HepG2 (cell line): Measurements from ENCODE around the gene MAGED4. TPM values are rescaled to one million over a fixed set of nuclear protein-coding genes. Genes with fewer than 3 reads are reported as not detected.

ENCODE experiments used
- ATAC-seq: fragments of 200-7000 bp; cut with Tn5 transposase; 3 replicates; pipeline ENCODE4 v1.9.1; 2020; ENCODE audit warnings: mild to moderate bottlenecking, moderate library complexity
- BruUV-seq: library from RNA; stranded (reverse); fragments of 400-500 nt; replicated peaks from 2 replicates; lab custom pipeline; 2021; lab: Mats Ljungman, UMichigan
- CTCF ChIA-PET: fragments of 300-600 bp; formaldehyde crosslinking; extraction: SDS; loops from one replicate; lab custom pipeline; 2021; ENCODE audit warnings: low total read pairs, inconsistent platforms, low intra/inter-chr PET ratio; lab: Yijun Ruan, JAX
- POLR2A ChIA-PET: fragments of 350-600 bp; sonication (Branson Sonifier 250); formaldehyde crosslinking; loops from one replicate; lab custom pipeline; 2020; ENCODE audit warnings: antibody characterized with exemption, inconsistent platforms; lab: Yijun Ruan, JAX
- DNase-seq: peaks from one replicate; pipeline ENCODE4 v3.0.0-alpha.2; 2015; ENCODE audit warnings: low spot score
- FAIRE-seq: peaks from 3 replicates; lab custom pipeline; 2011; peaks lifted over from hg19 to GRCh38; lab: Jason Lieb, UNC
- H2AFZ ChIP-seq: one replicate; pipeline ENCODE4 v1.6.1; 2011; ENCODE audit warnings: low read length, inconsistent platforms
- H3K27ac ChIP-seq: fragments of 300-600 bp; 3 replicates; pipeline ENCODE4 v1.8.0; 2011; ENCODE audit warnings: mixed run types, mild to moderate bottlenecking, mixed read lengths, low read length, inconsistent platforms; ENCODE audit not compliant: insufficient read depth; ENCODE audit errors: extremely low read length
- H3K27me3 ChIP-seq, 2 experiments: fragments of 200-600 bp in 1 of 2; 2 replicates in 1 of 2; 3 replicates in 1 of 2; pipeline versions ENCODE4 v1.6.0 to v1.8.0; 2011; ENCODE audit warnings: low read length in 2 of 2, mild to moderate bottlenecking in 2 of 2, moderate library complexity in 2 of 2, inconsistent platforms in 1 of 2; ENCODE audit not compliant: insufficient read depth in 2 of 2, control insufficient read depth in 1 of 2
- H3K36me3 ChIP-seq, 2 experiments: fragments of 200-600 bp in 1 of 2; replicated peaks in 1 of 2; 2 replicates in 1 of 2; 3 replicates in 1 of 2; pipeline versions ENCODE4 v1.5.1 to v1.8.0; 2011; ENCODE audit warnings: low read length in 2 of 2, inconsistent platforms in 1 of 2; ENCODE audit not compliant: insufficient read depth in 2 of 2, control insufficient read depth in 1 of 2
- H3K4me1 ChIP-seq: 2 replicates; pipeline ENCODE4 v1.5.1; 2012; ENCODE audit warnings: low read length, inconsistent platforms; ENCODE audit not compliant: insufficient read depth
- H3K4me2 ChIP-seq: 2 replicates; pipeline ENCODE4 v1.6.0; 2011; ENCODE audit warnings: low read depth, low read length, inconsistent platforms
- H3K4me3 ChIP-seq, 3 experiments: fragments of 200-600 bp in 1 of 3; sonication (generic), shearing (Covaris generic) in 1 of 3; replicated peaks in 1 of 3; 2 replicates each; pipeline ENCODE4 v1.5.1; 2011 to 2016; ENCODE audit warnings: low read length in 3 of 3, inconsistent platforms in 2 of 3, low read depth in 2 of 3, mild to moderate bottlenecking in 2 of 3, control low read depth in 1 of 3, mixed read lengths in 1 of 3; ENCODE audit not compliant: insufficient read depth in 1 of 3
- H3K79me2 ChIP-seq: one replicate; pipeline ENCODE4 v1.6.1; 2011; ENCODE audit warnings: low read length, inconsistent platforms; ENCODE audit not compliant: insufficient read depth
- H3K9ac ChIP-seq: 2 replicates; pipeline ENCODE4 v1.6.0; 2011; ENCODE audit warnings: mild to moderate bottlenecking, low read depth, low read length, inconsistent platforms; ENCODE audit not compliant: insufficient read depth
- H3K9me3 ChIP-seq: 2 replicates; pipeline ENCODE4 v1.5.1; 2012; ENCODE audit warnings: mild to moderate bottlenecking, low read length
- H4K20me1 ChIP-seq: 2 replicates; pipeline ENCODE4 v1.6.0; 2011; ENCODE audit warnings: inconsistent platforms, mild to moderate bottlenecking, low read length, moderate library complexity; ENCODE audit not compliant: insufficient read depth
- ATF7 ChIP-seq, 2 experiments: fragments of 450-650 bp in 1 of 2; sonication (generic) in 1 of 2; formaldehyde crosslinking in 1 of 2; IDR thresholded peaks; 2 replicates each; pipeline versions ENCODE4 v1.4.0 to v1.6.1; 2016 to 2020; ENCODE audit warnings: antibody characterized with exemption in 1 of 2, mild to moderate bottlenecking in 1 of 2, missing genetic modification reagents in 1 of 2
- BCL3 ChIP-seq: sonication (generic); formaldehyde crosslinking; IDR thresholded peaks from 2 replicates; pipeline ENCODE4 v1.5.1; 2020; ENCODE audit warnings: mild to moderate bottlenecking, missing genetic modification reagents, moderate library complexity
- CREB3 ChIP-seq: sonication (generic); formaldehyde crosslinking; IDR thresholded peaks from 2 replicates; pipeline ENCODE4 v1.5.0; 2020; ENCODE audit warnings: missing genetic modification reagents
- ELK4 ChIP-seq: sonication (generic); formaldehyde crosslinking; IDR thresholded peaks from 2 replicates; pipeline ENCODE4 v1.9.0; 2021; ENCODE audit warnings: missing genetic modification reagents, borderline replicate concordance
- FOXK2 ChIP-seq: fragments of 450-650 bp; IDR thresholded peaks from 2 replicates; pipeline ENCODE4 v1.6.1; 2016
- MNT ChIP-seq: fragments of 450-650 bp; IDR thresholded peaks from 2 replicates; pipeline ENCODE4 v1.6.1; 2016
- RBM22 ChIP-seq: fragments of 200-400 bp; formaldehyde crosslinking; optimal IDR thresholded peaks from 2 replicates; pipeline ENCODE3; 2017; ENCODE audit warnings: mild to moderate bottlenecking, low read length, moderate library complexity
- SIN3A ChIP-seq: IDR thresholded peaks from 2 replicates; pipeline ENCODE4 v1.6.1; 2011; ENCODE audit warnings: low read depth, mild to moderate bottlenecking, control low read depth, low read length, borderline replicate concordance
- XBP1 ChIP-seq: sonication (generic); formaldehyde crosslinking; IDR thresholded peaks from 2 replicates; pipeline ENCODE4 v1.5.0; 2020; ENCODE audit warnings: missing genetic modification reagents
- ZBTB14 ChIP-seq: sonication (generic); formaldehyde crosslinking; IDR thresholded peaks from 2 replicates; pipeline ENCODE4 v1.4.0; 2020; ENCODE audit warnings: missing genetic modification reagents
- ZBTB20 ChIP-seq: sonication (generic); formaldehyde crosslinking; IDR thresholded peaks from 2 replicates; pipeline ENCODE4 v1.8.1; 2023; ENCODE audit warnings: missing genetic modification reagents, low read depth, mild to moderate bottlenecking, borderline replicate concordance
- ZBTB39 ChIP-seq: sonication (generic); formaldehyde crosslinking; IDR thresholded peaks from 2 replicates; pipeline ENCODE4 v1.5.0; 2020; ENCODE audit warnings: missing genetic modification reagents
- ZNF30 ChIP-seq: sonication (generic); formaldehyde crosslinking; IDR thresholded peaks from 2 replicates; pipeline ENCODE4 v1.5.0; 2020; ENCODE audit warnings: mild to moderate bottlenecking, missing genetic modification reagents
- ZNF629 ChIP-seq: sonication (generic); formaldehyde crosslinking; conservative IDR thresholded peaks from 2 replicates; pipeline ENCODE4 v1.5.0; 2020; ENCODE audit warnings: missing genetic modification reagents
- ZNF790 ChIP-seq: sonication (generic); formaldehyde crosslinking; IDR thresholded peaks from 2 replicates; pipeline ENCODE4 v1.8.0; 2022; ENCODE audit warnings: missing genetic modification reagents, mild to moderate bottlenecking, borderline replicate concordance
- ZSCAN12 ChIP-seq: sonication (generic); formaldehyde crosslinking; IDR thresholded peaks from 2 replicates; pipeline ENCODE4 v1.9.0; 2021; ENCODE audit warnings: mild to moderate bottlenecking, missing genetic modification reagents
- WGBS: methylation state at CpG from one replicate; pipeline ENCODE4 v1.1.6; 2017; ENCODE audit warnings: low lambda C conversion rate; 5-methylcytosine and 5-hydroxymethylcytosine counted together
- in situ Hi-C: cut with HindIII; loops from 2 replicates; pipeline ENCODE4 v1.10.0; 2017; ENCODE audit warnings: low pct_unique_long_range_greater_than_20kb; ENCODE audit not compliant: extremely low pct_ligation_motif_present
- intact Hi-C: fragments of 100-400 bp; cut with micrococcal nuclease; formaldehyde crosslinking; loops from one replicate; pipeline ENCODE4 v1.10.0; 2022; ENCODE audit not compliant: unreplicated experiment
- polyA plus RNA-seq, 8 experiments: library from polyadenylated mRNA; depleted of rRNA in 3 of 8; stranded (reverse) in 7 of 8; unstranded in 1 of 8; fragments of >200 nt; fragmentation: Illumina TruSeq in 4 of 8; extraction: Trizol in 4 of 8; gene quantifications; 2 replicates each; pipeline versions ENCODE4 v1.2.1 to v1.2.3, GENCODE V29; 2011 to 2016; ENCODE audit warnings: low read depth in 4 of 8, missing spikeins in 1 of 8, mixed read lengths in 1 of 8; ENCODE audit not compliant: insufficient read depth in 1 of 8
- total RNA-seq, 5 experiments: library from RNA; depleted of rRNA; stranded (reverse); fragments of >200 nt; fragmentation: Illumina TruSeq; extraction: Trizol; gene quantifications; 2 replicates each; pipeline ENCODE4 v1.2.3, GENCODE V29; 2016; ENCODE audit warnings: low read depth in 1 of 5

MAGED4 gene
- total and polyA plus RNA-seq, 2 of the 13 experiments (the other 11 are each of a cell fraction or from before 2014, with no cell fraction given) = 32.1 to 35.0 TPM

GRCh38 chrX:52216541-52216940 is 31.9 kb downstream of the MAGED4 start:
- H3K27me3 ChIP-seq = no peaks in the 10 kb centered on the region
- CTCF ChIA-PET = no interaction called here
- intact Hi-C loops (no loop called here), in situ Hi-C loops (no loop called here)
- FAIRE-seq (no peak), ATAC-seq (no peak), DNase-seq (no peak)
- no peaks in the 10 kb centered on the region for H3K36me3 ChIP-seq
- WGBS = 60% methylated on average over 1 of the region's 3 CpGs
- H4K20me1 ChIP-seq = no peaks in the 10 kb centered on the region
- no peak overlapping the region for H3K27ac ChIP-seq
- H3K9ac ChIP-seq = no peak overlapping the region
- no TSS peak for BruUV-seq
- no peak overlapping the region for H3K4me3 ChIP-seq
- H2AFZ ChIP-seq = no peak overlapping the region
- POLR2A ChIA-PET = no interaction called here
- no peaks in the 10 kb centered on the region for H3K79me2 ChIP-seq
- H3K4me1 ChIP-seq = no peaks in the 10 kb centered on the region
- H3K9me3 ChIP-seq = no peaks in the 10 kb centered on the region
- no peak overlapping the region for H3K4me2 ChIP-seq
- TF ChIP-seq MNT (no peak), BCL3 (no peak), ELK4 (CRISPR knock-in tag) (no peak), ZNF30 (CRISPR knock-in tag) (no peak), ZBTB39 (CRISPR knock-in tag) (no peak), ATF7 (IDR thresholded peaks at IDR 0.05) (no peak), ATF7 (CRISPR knock-in tag; IDR thresholded peaks at IDR 0.05) (no peak), ZBTB14 (CRISPR knock-in tag) (no peak), SIN3A (no peak), FOXK2 (no peak), XBP1 (CRISPR knock-in tag) (no peak), ZNF790 (CRISPR knock-in tag) (no peak), ZSCAN12 (CRISPR knock-in tag) (no peak), RBM22 (no peak), CREB3 (CRISPR knock-in tag) (no peak), ZNF629 (CRISPR knock-in tag) (no peak), ZBTB20 (CRISPR knock-in tag) (no peak)
